ENCODE results near the gene RELCH. TPM values are rescaled to one million over a fixed set of nuclear protein-coding genes. Genes with fewer than 3 reads are reported as not detected.

RELCH gene
- total and polyA plus RNA-seq, 7 donors: 3.5 to 13.4 (median 9.8) TPM

- intact Hi-C loops (cut with DNase I): no loop called here
- WGBS, 3 donors: 60 to 69% (median 62%) methylated on average over 7 of the region's 7 CpGs
- H3K4me3 ChIP-seq: no peak overlapping the region
- no peak overlapping the region for H3K27ac ChIP-seq
- no peaks in the 10 kb centered on the region for H3K9me3 ChIP-seq
- ATAC-seq: no peak
- H3K4me1 ChIP-seq: no peaks in the 10 kb centered on the region
- H3K36me3 ChIP-seq (ENCODE audit: insufficient read depth in 1 of 2, low read depth in 1 of 2): no peaks in the 10 kb centered on the region
- H3K27me3 ChIP-seq (ENCODE audit: insufficient read depth in 3 of 3, low read length in 2 of 3): peaks cover 0 to 1% (median 0%) of the 10 kb centered on the region in 3 donors
- no peak for DNase-seq
- no peak for TF ChIP-seq CTCF (IDR thresholded peaks at IDR 0.05)
Observed at GRCh38 chr18:62337336-62337735, 150.3 kb downstream of the RELCH start.

GRCh38 chr18:62338446-62339105 lies 151.5 kb downstream of the RELCH start:
- Histone ChIP-seq H3K36me3 (ENCODE audit: insufficient read depth in 1 of 2, low read depth in 1 of 2) (no peaks in the 10 kb centered on the region), H3K9me3 (no peaks in the 10 kb centered on the region), H3K4me1 (no peaks in the 10 kb centered on the region), H3K27me3 (ENCODE audit: insufficient read depth in 3 of 3, low read length in 2 of 3) (no peaks in the 10 kb centered on the region), H3K4me3 (no peak overlapping the region), H3K27ac (no peak overlapping the region)
- intact Hi-C loops (cut with DNase I): no loop called here
- WGBS, 3 donors: 63 to 65% (median 64%) methylated on average over 10 of the region's 10 CpGs
- DNase-seq (no peak), ATAC-seq (no peak)
- TF ChIP-seq CTCF (IDR thresholded peaks at IDR 0.05): no peak

DNA sequence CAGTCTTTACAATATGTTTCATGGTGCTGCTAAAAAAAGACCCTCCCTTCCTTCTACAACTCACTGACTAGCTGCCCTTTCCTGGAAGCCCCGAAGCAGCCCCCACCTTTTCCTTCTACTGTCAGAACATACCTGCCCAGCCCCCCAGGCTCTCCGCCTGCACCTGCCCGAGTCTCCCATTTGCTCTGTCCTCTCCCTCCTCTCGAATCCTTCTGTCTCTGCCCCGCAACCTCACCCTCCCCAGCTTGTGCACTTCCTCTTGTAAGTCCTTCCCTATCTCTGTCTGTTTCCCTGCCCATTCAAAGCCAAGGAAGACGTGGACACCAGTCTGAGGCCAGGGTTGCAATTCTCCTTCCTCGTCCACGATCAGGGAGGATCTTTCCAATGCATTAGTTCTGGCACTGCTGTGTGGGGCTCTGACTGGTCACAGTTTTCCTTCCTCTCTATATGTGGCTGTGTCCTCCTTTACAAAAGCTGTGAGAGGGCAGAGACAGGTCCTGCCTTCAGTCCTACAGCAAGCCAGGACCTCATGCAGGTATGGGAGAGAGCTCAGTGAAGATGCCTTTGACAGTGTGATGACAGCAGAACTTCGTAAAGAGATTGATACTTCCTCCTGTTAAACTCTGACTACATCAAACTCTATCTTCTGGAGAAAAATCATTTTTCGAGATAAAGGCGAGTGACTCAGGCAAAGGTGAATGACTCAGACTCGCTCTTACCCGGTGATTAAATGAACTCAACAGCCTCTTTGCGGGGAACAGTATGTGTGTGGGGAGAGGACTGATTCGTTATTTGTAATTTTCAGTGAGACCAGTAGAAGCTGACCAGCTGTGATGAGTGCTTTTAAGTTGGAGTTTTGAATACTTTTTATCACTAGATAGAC lies 152.3 kb downstream of the RELCH start:
- H3K27ac ChIP-seq: no peak overlapping the region
- DNase-seq: no peak
- H3K36me3 ChIP-seq (ENCODE audit: insufficient read depth in 1 of 2, low read depth in 1 of 2): no peaks in the 10 kb centered on the region
- no peak for TF ChIP-seq CTCF (IDR thresholded peaks at IDR 0.05)
- H3K4me1 ChIP-seq: no peaks in the 10 kb centered on the region
- no peaks in the 10 kb centered on the region for H3K9me3 ChIP-seq
- no peak for ATAC-seq
- intact Hi-C loops (cut with DNase I): no loop called here
- H3K27me3 ChIP-seq (ENCODE audit: insufficient read depth in 3 of 3, low read length in 2 of 3): no peaks in the 10 kb centered on the region
- H3K4me3 ChIP-seq: no peak overlapping the region
- WGBS, 3 donors: 67 to 73% (median 73%) methylated on average over 15 of the region's 15 CpGs

- no peaks in the 10 kb centered on the region for H3K27me3 ChIP-seq (ENCODE audit: insufficient read depth in 3 of 3, low read length in 2 of 3)
- no peak for ATAC-seq
- WGBS, 3 donors: 71 to 81% (median 78%) methylated on average over 9 of the region's 9 CpGs
Observed at GRCh38 chr18:62340996-62341395, 153.9 kb downstream of the RELCH start.

More at GRCh38 chr18:62340996-62341395, 153.9 kb downstream of the RELCH start:
- Histone ChIP-seq H3K36me3 (ENCODE audit: insufficient read depth in 1 of 2, low read depth in 1 of 2) (no peaks in the 10 kb centered on the region), H3K27ac (no peak overlapping the region), H3K4me3 (no peak overlapping the region), H3K4me1 (no peaks in the 10 kb centered on the region), H3K9me3 (no peaks in the 10 kb centered on the region)
- TF ChIP-seq CTCF (IDR thresholded peaks at IDR 0.05): no peak
- DNase-seq: no peak
- intact Hi-C loops (cut with DNase I): no loop called here

All from psoas muscle (tissue), 8 donors.